Measurements from ENCODE around the gene CEP43. TPM values are rescaled to one million over a fixed set of nuclear protein-coding genes. Genes with fewer than 3 reads are reported as not detected.

CEP43 gene
- total RNA-seq, 4 donors from 2014 or later: 13.0 to 18.6 (median 13.3) TPM

Small RNA genes within 50 kb of the gene (small RNA-seq; reads per million reads assigned to genes)
- gene MIR3939: 0 to 0.45 (median 0.10) reads per million in 4 donors

Other genes with a start within 250 kb of the CEP43 start
- gene RNASET2, start 42.8 kb upstream of the CEP43 start, total RNA-seq: 10 to 100 TPM; 29.1 to 56.7 (median 41.2) TPM
- gene CCR6, start 123.7 kb downstream of the CEP43 start, total RNA-seq: 1 to 10 TPM in 1 of 4 donors, under 1 TPM in 2, not detected in 1; 0.23 to 2.4 (median 0.57) TPM
- gene GPR31, start 158.6 kb downstream of the CEP43 start, total RNA-seq: not detected

Measured in esophagus squamous epithelium (tissue), 4 donors.